Measurements from ENCODE around the gene BMPR2. TPM values are rescaled to one million over a fixed set of nuclear protein-coding genes. Genes with fewer than 3 reads are reported as not detected.
"Not testable (repeated sequence)": the region's sequence is repeated elsewhere in the genome, so short reads cannot be mapped to it uniquely, and the experiment has no call there.

BMPR2 gene
- total RNA-seq, result 57.8 TPM

DNA sequence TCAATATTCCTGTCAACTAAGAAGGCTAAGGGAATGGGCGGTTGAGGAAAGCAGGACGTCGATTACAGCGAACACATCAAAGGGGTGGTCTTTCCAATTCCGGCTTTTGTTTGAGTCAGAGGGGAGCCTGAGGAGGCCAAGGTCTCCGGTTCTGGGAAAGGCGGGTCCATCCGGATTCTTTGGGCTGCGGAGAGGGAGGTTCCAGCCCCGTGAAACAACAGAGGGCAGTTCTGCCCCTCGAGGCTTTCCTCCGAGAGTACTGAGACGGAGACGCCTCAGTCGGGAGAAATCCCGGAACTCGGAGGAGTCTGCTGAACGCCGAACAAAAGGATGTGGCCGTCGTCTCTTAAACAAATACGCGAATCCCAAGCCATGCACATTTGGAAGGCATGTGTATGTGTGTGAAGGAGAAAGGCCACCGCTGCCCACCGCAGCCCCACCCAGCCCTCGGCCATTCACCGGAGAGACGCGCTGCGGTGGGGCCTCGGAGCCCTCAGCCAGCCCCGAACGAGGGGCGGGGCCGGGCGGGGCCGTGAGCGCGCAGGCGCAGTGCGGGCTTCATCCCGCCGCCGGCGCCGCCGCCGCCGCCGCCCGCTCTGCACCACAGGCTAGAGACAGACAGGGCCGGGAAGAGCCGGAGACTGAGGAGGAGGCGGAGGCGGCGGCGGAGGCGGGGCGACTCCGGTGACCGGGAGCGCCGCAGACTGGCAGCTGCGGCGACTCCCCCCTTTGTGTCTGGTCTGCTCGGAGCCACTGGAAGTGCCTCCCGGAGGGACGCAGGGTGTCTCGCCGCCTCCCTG is at the start of gene BMPR2:
BMPR2 (plus strand) TSS at position 719 of the 800 bp plus-strand sequence. CDS start 1,148 bp downstream, outside the sequence.
- peak; percentile 91 for DNase-seq (ENCODE audit: low spot score)

DNA sequence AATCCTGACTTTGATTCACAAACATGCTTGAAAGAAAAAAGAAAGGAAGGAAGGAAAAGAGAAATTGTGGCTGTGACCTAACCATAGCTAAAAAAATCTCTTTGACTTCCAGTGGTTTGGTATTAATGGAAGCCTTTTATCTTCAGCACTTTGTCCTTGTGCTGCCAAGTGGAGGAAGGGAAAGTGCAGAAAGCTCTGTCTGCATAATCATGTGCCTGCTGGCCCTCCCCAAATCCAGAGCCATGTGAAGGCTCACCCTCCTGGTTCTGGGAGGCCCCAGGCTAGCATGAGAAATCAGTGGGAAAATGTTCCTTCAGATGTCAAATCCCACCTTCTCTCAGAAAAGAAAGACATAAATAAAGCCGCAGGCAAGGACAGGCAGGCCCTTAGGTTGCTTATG is 48.3 kb upstream of the BMPR2 start:
- no peak for DNase-seq (ENCODE audit: low spot score)

DNA sequence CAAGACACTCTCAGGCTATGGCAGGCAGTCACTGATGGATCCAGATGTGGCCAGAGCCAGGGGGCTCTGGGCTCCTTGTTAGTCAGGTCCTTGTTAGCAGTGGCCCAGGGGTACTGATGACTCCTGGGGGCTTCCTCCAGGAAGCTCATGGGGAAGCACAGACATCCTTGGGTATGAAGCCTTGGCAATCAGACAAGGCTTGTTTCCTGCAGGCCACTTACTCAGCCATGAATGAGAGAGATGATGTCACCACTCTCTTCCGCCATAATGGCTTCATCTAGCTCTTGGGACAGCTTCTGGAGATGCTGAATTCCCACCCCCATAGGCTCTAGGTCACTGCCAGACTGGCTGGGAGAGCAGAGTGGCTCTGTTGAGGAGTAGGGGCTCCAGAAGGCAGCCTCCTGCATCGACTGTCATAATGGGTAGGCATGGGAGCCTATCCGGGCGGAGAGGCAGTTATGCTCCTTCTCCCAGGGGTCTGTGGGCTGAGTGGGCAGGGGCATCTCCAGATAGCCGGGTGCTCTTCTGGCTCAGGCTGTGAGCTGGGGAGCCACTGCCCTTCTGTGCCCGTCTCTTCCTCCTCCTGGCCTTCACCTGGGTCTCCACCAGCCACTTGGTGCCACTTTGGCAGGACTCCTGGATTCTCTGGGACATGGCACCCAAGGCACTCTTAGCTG is 40.2 kb upstream of the BMPR2 start:
- no peak for DNase-seq (ENCODE audit: low spot score)

- DNase-seq (ENCODE audit: low spot score), result no peak
These were observed 39.0 kb upstream of the BMPR2 start for GRCh38 chr2:202337151-202337550.

GRCh38 chr2:202337706-202338346 is 38.3 kb upstream of the BMPR2 start:
- DNase-seq (ENCODE audit: low spot score), result no peak

GRCh38 chr2:202339071-202339870 is 36.9 kb upstream of the BMPR2 start:
- no peak for DNase-seq (ENCODE audit: low spot score)

DNA sequence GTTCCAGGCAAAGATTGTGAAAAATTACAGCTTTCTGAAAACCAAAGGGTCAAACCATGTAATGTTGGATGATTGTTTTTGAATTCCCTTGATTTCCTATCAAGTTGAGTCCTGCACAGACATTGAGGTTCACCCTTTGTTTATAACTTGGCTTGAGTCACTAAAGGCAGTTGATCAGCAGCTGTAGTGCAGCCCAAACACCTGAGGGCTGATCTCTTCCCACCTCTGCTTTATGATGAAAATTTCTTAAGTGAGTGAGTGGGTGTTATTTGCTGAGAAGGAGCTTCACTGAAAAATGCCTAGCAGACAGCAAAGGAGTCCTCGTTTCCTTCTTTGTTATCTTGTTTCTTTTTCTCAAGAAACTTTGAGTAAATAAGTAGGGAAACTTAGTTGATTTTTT is 31.9 kb upstream of the BMPR2 start:
- DNase-seq (ENCODE audit: low spot score), result no peak

DNA sequence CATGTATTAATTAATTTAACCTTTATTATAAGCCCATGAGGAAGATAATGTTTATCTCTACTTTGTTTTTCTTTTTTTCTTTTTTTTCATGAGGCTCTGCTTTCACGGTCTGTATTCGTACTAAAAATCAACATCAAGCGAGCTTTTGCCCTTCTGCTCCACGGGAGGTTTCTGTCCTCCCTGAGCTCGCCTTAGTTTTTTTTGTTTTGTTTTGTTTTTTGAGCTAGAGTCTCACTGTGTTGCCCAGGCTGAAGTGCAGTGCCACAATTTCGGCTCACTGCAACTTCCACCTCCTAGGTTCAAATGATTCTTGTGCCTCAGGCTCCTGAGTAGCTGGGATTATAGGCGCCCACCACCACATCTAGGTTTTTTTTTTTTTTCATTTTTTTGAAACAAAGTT is 29.9 kb upstream of the BMPR2 start:
- DNase-seq (ENCODE audit: low spot score), result no peak

DNA sequence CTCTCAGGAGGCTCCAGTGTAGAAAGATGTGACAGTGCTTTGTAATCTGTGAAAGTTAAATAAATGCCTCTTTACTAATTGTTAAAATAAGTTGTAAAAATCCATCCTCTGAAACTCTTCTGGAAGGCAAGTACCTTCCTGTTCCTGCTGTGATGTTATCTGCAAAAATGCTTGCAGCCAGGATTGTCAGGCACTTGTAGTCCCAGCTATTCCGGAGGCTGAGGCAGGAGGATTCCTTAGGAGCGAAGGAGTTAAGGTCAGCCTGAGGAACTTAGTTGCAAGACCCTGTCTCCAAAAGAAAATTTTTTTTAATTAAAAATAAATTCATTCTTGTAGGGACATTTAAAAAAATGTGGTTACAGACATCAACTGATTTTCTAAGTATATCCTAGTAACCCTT is 22.7 kb upstream of the BMPR2 start:
- no peak for DNase-seq (ENCODE audit: low spot score)

- no peak for DNase-seq (ENCODE audit: low spot score)
These were observed 20.1 kb upstream of the BMPR2 start for GRCh38 chr2:202355993-202356505.

DNA sequence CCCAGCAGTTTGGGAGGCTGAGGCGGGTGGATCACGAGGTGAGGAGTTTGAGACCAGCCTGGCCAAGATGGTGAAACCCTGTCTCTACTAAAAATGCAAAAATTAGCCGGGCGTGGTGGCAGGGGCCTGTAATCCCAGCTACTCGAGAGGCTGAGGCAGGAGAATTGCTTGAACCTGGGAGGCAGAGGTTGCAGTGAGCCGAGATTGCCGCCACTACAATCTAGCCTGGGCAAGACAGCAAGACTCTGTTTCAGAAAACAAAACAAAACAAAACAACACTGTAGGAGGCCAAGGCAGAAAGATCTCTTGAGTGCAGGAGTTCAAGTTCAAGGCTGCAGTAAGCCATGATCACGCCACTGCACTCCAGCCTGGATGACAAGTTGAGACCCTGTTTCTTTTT is 17.2 kb upstream of the BMPR2 start:
- not testable (repeated sequence) for DNase-seq (ENCODE audit: low spot score)

- DNase-seq (ENCODE audit: low spot score), result no peak
These were observed 15.5 kb upstream of the BMPR2 start for GRCh38 chr2:202360646-202361045.

DNA sequence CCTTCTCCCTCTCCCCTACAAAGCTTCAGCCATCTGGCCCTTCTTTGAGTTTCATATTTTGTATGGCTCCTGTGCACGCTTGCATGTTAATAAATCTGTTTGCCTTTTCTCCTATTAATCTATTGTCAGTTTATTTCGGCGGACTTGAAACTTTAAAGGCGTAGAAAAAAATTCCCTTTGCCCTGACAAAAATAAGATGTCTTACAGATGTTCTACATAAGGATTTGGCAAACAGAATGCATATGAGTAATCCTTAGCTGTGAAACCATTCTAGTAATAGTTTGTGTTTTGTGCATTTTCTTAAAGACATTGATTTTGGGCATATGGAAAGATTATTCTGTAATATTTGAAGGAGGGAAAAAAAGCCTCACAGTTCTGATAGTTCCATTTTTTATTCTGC is 15.0 kb upstream of the BMPR2 start:
- no peak for DNase-seq (ENCODE audit: low spot score)

DNA sequence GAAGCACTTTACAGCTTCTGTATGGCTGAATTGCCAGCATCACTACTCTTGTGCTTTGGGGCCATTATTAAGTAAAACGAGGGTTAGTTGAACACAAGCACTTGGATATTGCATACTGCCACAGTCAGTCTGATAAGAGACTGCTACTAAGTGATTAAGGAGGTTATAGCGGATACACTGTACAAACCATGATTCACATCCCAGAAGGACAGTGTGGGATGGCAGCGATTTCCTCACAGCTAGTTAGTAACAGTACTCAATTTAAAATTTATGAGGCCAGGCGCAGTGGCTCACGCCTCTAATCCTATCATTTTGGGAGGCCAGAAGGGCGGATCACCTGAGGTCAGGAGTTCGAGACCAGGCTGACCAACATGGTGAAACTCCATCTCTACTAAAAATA is 2.6 kb upstream of the BMPR2 start:
- DNase-seq (ENCODE audit: low spot score), result no peak

DNA sequence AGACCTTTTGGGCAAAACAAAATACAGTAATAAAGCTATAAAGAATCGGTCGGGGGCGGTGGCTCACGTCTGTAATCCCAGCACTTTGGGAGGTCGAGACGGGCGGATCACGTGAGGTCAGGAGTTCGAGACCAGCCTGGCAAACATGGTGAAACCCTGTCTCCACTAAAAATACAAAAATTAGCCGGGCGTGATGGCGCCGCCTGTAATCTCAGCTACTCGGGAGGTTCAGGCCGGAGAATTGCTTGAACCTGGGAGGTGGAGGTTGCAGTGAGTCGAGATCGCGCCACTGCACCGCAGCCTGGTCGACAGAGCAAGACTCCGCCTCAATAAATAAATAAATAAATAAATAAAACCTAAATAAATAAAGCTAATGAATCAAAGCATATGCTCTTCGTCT is 1.7 kb upstream of the BMPR2 start:
- not testable (repeated sequence) for DNase-seq (ENCODE audit: low spot score)

DNA sequence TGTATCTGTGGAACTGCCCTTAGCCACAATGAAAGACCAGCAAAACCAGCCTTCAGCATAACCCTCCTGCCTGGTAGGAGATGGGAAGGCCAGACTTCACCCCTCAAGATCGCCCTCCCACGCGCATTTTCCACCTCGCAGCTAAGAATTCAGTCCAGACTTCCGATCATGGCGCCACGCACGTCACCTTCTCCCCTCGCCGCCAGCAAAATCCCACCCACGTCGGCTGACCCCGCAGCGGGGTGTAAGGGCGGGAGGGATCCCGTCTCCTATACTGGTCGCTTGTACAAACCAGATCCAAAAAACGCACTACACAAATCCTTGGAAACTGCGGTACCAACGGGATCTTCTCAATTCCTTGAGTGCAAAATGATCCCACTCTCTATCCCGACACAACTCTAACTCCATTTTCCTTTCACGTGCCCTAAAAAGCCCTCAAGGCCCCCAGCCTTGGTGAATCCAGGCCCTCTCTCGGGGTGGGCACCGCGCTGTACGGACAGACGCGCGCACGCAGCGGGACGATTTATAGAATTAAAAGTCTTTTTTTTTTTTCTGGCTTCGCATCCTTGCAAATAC is 1.0 kb upstream of the BMPR2 start:
- peak; percentile 55 for DNase-seq (ENCODE audit: low spot score)

DNA sequence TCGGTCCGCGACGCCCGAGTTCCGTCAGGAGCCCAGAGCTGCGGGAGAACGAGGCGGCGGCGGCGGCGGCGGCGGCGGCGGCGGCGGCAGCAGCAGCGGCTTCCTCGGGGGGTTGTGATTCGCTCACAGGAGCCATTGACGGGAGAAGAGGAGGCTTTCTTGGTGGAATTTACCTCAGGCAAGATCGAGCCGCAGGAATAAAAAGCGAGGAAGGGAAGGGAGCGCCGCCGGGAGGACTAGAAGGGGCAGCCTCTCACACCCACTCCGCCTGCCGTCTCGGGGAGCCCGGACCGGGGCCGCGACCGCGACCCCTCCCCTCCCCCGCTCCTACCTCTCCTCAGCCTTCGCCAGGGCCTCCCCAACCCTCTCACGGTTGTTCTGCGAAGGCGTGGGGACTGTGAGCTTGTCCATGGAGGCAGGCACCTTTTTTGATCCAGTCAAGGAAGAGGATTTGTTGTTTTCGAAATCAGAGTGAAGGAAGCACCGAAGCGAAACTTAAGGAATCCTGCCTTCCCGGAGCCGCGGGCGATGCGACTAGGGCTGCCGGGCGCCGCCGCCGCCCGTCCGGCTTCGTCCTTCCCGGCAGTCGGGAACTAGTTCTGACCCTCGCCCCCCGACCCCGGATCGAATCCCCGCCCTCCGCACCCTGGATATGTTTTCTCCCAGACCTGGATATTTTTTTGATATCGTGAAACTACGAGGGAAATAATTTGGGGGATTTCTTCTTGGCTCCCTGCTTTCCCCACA is 506 bp downstream of the BMPR2 start:
- peak; percentile 27 for DNase-seq (ENCODE audit: low spot score)

DNA sequence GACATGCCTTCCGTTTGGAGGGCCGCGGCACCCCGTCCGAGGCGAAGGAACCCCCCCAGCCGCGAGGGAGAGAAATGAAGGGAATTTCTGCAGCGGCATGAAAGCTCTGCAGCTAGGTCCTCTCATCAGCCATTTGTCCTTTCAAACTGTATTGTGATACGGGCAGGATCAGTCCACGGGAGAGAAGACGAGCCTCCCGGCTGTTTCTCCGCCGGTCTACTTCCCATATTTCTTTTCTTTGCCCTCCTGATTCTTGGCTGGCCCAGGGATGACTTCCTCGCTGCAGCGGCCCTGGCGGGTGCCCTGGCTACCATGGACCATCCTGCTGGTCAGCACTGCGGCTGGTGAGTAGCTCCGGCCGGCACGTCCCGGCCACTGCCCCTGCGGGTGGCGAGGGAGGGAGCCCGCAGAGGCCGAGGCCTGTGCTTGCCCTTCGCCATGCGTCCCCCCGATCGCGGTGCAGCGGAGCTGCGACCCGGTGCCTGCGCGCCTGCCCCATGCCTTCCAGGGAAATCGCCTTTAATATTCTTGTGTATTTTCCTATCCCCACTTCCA is 1.2 kb downstream of the BMPR2 start:
- peak; percentile 25 for DNase-seq (ENCODE audit: low spot score)

- no peak for DNase-seq (ENCODE audit: low spot score)
These were observed 1.9 kb downstream of the BMPR2 start for GRCh38 chr2:202378001-202378400.

DNA sequence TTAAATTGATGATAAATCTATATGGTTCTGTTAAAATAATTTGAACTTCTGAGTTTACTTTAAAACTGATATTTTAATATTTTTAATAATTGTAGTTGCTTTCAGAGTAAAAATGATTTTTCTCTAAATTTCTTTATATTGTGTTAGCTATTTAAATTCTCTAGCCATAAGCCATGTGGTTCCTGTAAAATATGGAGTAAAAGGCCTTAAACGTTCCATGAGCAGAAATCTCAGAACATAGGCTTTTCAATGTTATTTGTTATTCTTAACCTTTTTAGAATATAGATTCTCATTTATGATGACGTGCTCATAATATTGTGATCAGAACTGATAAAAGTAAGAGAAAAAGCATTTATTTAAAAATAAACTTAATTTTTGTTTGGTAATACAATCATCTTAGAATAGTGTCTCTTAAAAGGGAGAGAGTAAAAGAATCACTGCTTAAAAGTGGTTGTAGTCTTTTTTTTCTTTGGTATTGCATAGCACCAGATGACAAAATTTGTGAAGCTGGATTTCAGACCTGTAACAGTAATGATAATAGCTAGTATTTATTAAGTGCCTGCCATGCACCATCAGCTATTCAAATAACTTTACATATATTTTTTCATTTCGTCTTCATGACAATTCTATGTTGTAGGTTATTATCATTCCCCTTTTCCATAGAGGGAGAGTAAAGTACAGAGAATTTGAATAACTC is 2.7 kb downstream of the BMPR2 start:
- DNase-seq (ENCODE audit: low spot score), result no peak

All from mucosa of gallbladder (tissue), 1 donor.